Colonic mucosa (tissue), 4 donors: Measurements from ENCODE around the gene TENM3. TPM values are rescaled to one million over a fixed set of nuclear protein-coding genes. Genes with fewer than 3 reads are reported as not detected.

Experiments used
- DNase-seq: peaks from one replicate; pipeline ENCODE4 v3.0.0-alpha.2; 2020
- H3K27ac ChIP-seq: fragments of 200-600 bp; one replicate; pipeline ENCODE4 v1.8.0; 2021
- H3K27me3 ChIP-seq: fragments of 200-600 bp; one replicate; pipeline ENCODE4 v1.8.0; 2021
- H3K36me3 ChIP-seq: fragments of 200-600 bp; one replicate; pipeline ENCODE4 v1.8.0; 2021
- H3K4me1 ChIP-seq: fragments of 200-600 bp; one replicate; pipeline ENCODE4 v1.8.0; 2021; ENCODE audit warnings: mild to moderate bottlenecking
- H3K4me3 ChIP-seq: fragments of 200-600 bp; one replicate; pipeline ENCODE4 v1.8.0; 2021
- H3K9ac ChIP-seq, 2 donors: one replicate each; pipeline ENCODE4 v1.7.0; 2013; ENCODE audit warnings: control low read depth in 2 of 2, low read depth in 2 of 2, low read length in 2 of 2
- H3K9me3 ChIP-seq: fragments of 200-600 bp; one replicate; pipeline ENCODE4 v1.8.0; 2021
- CTCF ChIP-seq: fragments of 200-600 bp; IDR thresholded peaks from one replicate; pipeline ENCODE4 v1.8.0; 2022; ENCODE audit warnings: antibody characterized with exemption, mild to moderate bottlenecking
- intact Hi-C: fragments of 100-400 bp; cut with DNase I; formaldehyde crosslinking; loops from one replicate; pipeline ENCODE4 v1.14.1; 2022
- total RNA-seq, 2 donors: library from RNA; stranded (reverse); fragmentation: NEBNext Ultra II Directional in 1 of 2; extraction: Animal tissue kit (Norgen Biotek cat#: 25700) in 1 of 2; gene quantifications; one replicate each; pipeline ENCODE4 v1.2.1, GENCODE V29; 2021
- donor health status: healthy.
- donor health status: DM: no; HTN: no; CAD: no.
- donor health status: DM: no; HTN: no; CAD: no.

TENM3 gene
- total RNA-seq, 2 donors from 2014 or later: 0.32 to 1.6 TPM

- H3K27ac ChIP-seq: no peak overlapping the region
- DNase-seq: no peak
- H3K4me3 ChIP-seq: no peak overlapping the region
- no peak for TF ChIP-seq CTCF
- no peaks in the 10 kb centered on the region for H3K9me3 ChIP-seq
- intact Hi-C loops: loop anchor here (10.0 kb wide), 2 partner anchors 436 to 776 kb away; no protein-coding TSS in a partner anchor
- H3K9ac ChIP-seq: no peak overlapping the region
- no peaks in the 10 kb centered on the region for H3K27me3 ChIP-seq
- H3K36me3 ChIP-seq: no peaks in the 10 kb centered on the region
- H3K4me1 ChIP-seq: no peaks in the 10 kb centered on the region
Measured at GRCh38 chr4:182488896-182489295, 245.7 kb downstream of the TENM3 start.

GRCh38 chr4:182489607-182490006, 246.4 kb downstream of the TENM3 start:
- Histone ChIP-seq H3K27me3 (no peaks in the 10 kb centered on the region), H3K9ac (no peak overlapping the region), H3K9me3 (no peaks in the 10 kb centered on the region), H3K36me3 (no peaks in the 10 kb centered on the region), H3K4me3 (no peak overlapping the region), H3K27ac (no peak overlapping the region), H3K4me1 (no peaks in the 10 kb centered on the region)
- TF ChIP-seq CTCF: no peak
- intact Hi-C loops: loop anchor here (10.0 kb wide), 2 partner anchors 435 to 775 kb away; no protein-coding TSS in a partner anchor
- no peak for DNase-seq

- no peaks in the 10 kb centered on the region for H3K4me1 ChIP-seq
- H3K27ac ChIP-seq: no peak overlapping the region
- H3K9ac ChIP-seq: no peak overlapping the region
- H3K36me3 ChIP-seq: no peaks in the 10 kb centered on the region
- DNase-seq: no peak
- no peak overlapping the region for H3K4me3 ChIP-seq
- intact Hi-C loops: no loop called here
- no peak for TF ChIP-seq CTCF
- no peaks in the 10 kb centered on the region for H3K9me3 ChIP-seq
- H3K27me3 ChIP-seq: no peaks in the 10 kb centered on the region
Measured at GRCh38 chr4:182491719-182492118, 248.5 kb downstream of the TENM3 start.

GRCh38 chr4:182492423-182492822, 249.2 kb downstream of the TENM3 start:
- H3K9me3 ChIP-seq: no peaks in the 10 kb centered on the region
- no peaks in the 10 kb centered on the region for H3K4me1 ChIP-seq
- no peak overlapping the region for H3K4me3 ChIP-seq
- no peaks in the 10 kb centered on the region for H3K36me3 ChIP-seq
- no peak overlapping the region for H3K27ac ChIP-seq
- intact Hi-C loops: no loop called here
- no peaks in the 10 kb centered on the region for H3K27me3 ChIP-seq
- no peak for TF ChIP-seq CTCF
- DNase-seq: no peak
- H3K9ac ChIP-seq: no peak overlapping the region

GRCh38 chr4:182493377-182493776, 250.2 kb downstream of the TENM3 start:
- Histone ChIP-seq H3K9me3 (no peaks in the 10 kb centered on the region), H3K4me3 (no peak overlapping the region), H3K27ac (no peak overlapping the region), H3K27me3 (no peaks in the 10 kb centered on the region), H3K9ac (no peak overlapping the region), H3K4me1 (no peaks in the 10 kb centered on the region), H3K36me3 (no peaks in the 10 kb centered on the region)
- intact Hi-C loops: no loop called here
- DNase-seq: no peak
- TF ChIP-seq CTCF: no peak
